CD4-positive, alpha-beta memory T cell (primary cell): ENCODE data around the gene MYO9A. TPM values are rescaled to one million over a fixed set of nuclear protein-coding genes. Genes with fewer than 3 reads are reported as not detected.

ENCODE experiments used
- CTCF ChIA-PET: fragments of 350-600 bp; sonication (Branson Sonifier 250); formaldehyde crosslinking; loops from one replicate; lab custom pipeline; 2021; ENCODE audit warnings: inconsistent platforms; ENCODE audit not compliant: partially characterized antibody; lab: Charles Lee
- POLR2A ChIA-PET: fragments of 350-600 bp; sonication (Branson Sonifier 250); formaldehyde crosslinking; loops from one replicate; lab custom pipeline; 2021; ENCODE audit not compliant: partially characterized antibody; lab: Charles Lee
- DNase-seq, 5 donors: peaks; one replicate each; pipeline versions ENCODE4 v3.0.0 to v3.0.0-alpha.2; 2020 to 2022; ENCODE audit warnings: mixed read lengths in 1 of 5
- H3K27ac ChIP-seq: one replicate; pipeline ENCODE4 v1.7.0; 2013; ENCODE audit warnings: low read depth, low read length
- H3K27me3 ChIP-seq: 2 replicates; pipeline ENCODE4 v1.7.0; 2013; ENCODE audit warnings: mild to moderate bottlenecking, low read length, moderate library complexity; ENCODE audit not compliant: insufficient read depth
- H3K36me3 ChIP-seq: 2 replicates; pipeline ENCODE4 v1.7.0; 2013; ENCODE audit warnings: mild to moderate bottlenecking, low read length, moderate library complexity; ENCODE audit not compliant: insufficient read depth
- H3K4me1 ChIP-seq: 2 replicates; pipeline ENCODE4 v1.7.0; 2013; ENCODE audit warnings: mild to moderate bottlenecking, low read length, moderate library complexity; ENCODE audit not compliant: insufficient read depth
- H3K4me3 ChIP-seq, 2 donors: one replicate each; pipeline ENCODE4 v1.7.0; 2013; ENCODE audit warnings: low read length in 2 of 2, mild to moderate bottlenecking in 1 of 2
- H3K9me3 ChIP-seq, 2 donors: one replicate each; pipeline ENCODE4 v1.7.0; 2013; ENCODE audit warnings: low read length in 2 of 2, control low read depth in 1 of 2; ENCODE audit not compliant: control insufficient read depth in 1 of 2
- H3K27ac Mint-ChIP-seq, 7 donors: one replicate each; pipeline ENCODE4 v1.8.0; 2020 to 2021; ENCODE audit warnings: mixed read lengths in 7 of 7, mild to moderate bottlenecking in 6 of 7, inconsistent platforms in 3 of 7, moderate library complexity in 3 of 7
- H3K27me3 Mint-ChIP-seq, 2 donors: one replicate each; pipeline ENCODE4 v1.8.0; 2020 to 2021; ENCODE audit warnings: mixed read lengths in 2 of 2
- H3K36me3 Mint-ChIP-seq, 2 donors: one replicate each; pipeline ENCODE4 v1.8.0; 2020 to 2021; ENCODE audit warnings: mixed read lengths in 2 of 2, inconsistent platforms in 1 of 2, mild to moderate bottlenecking in 1 of 2
- H3K4me1 Mint-ChIP-seq, 4 donors: one replicate each; pipeline ENCODE4 v1.8.0; 2020 to 2021; ENCODE audit warnings: mixed read lengths in 4 of 4, mild to moderate bottlenecking in 1 of 4
- H3K4me3 Mint-ChIP-seq, 8 donors: one replicate each; pipeline ENCODE4 v1.8.0; 2020 to 2021; ENCODE audit warnings: mixed read lengths in 8 of 8, mild to moderate bottlenecking in 7 of 8, moderate library complexity in 6 of 8, inconsistent platforms in 3 of 8
- H3K9me3 Mint-ChIP-seq, 8 donors: one replicate each; pipeline ENCODE4 v1.8.0; 2020 to 2021; ENCODE audit warnings: mixed read lengths in 8 of 8, mild to moderate bottlenecking in 5 of 8, inconsistent platforms in 3 of 8, moderate library complexity in 1 of 8
- intact Hi-C: fragments of 100-400 bp; cut with micrococcal nuclease; formaldehyde crosslinking; loops from one replicate; pipeline ENCODE4 v1.15.1; 2023
- polyA plus RNA-seq, 2 donors: library from polyadenylated mRNA; unstranded; fragments of 300-500 nt; fragmentation: Illumina TruSeq; gene quantifications; one replicate each; pipeline ENCODE4 v1.2.3, GENCODE V29; 2021
- total RNA-seq, 2 experiments: library from RNA; stranded (reverse); gene quantifications; one replicate each; pipeline ENCODE4 v1.2.3, GENCODE V29; 2021

The MYO9A gene
- total and polyA plus RNA-seq, 4 experiments from 2014 or later, result 7.8 to 44.0 (median 28.0) TPM

DNA sequence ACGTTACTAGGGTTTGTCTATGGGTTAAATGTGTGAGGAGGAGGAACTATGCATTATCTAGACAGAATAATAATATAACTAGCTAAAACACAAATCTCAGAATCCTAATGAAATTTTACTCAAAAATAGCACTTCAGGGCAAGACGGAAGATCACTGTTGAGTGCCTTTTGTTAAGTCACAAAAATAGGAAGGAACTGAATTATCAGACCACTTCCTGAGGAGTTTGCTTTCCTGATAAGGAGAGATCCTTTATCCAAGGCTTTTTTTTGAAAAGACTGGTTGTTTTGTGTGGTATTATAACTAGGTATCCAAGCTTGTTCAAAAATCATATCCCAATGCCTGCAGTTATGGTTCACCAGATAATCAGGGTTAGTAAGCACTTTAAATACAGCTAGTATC lies 273.0 kb downstream of the MYO9A start:
- no peaks in the 10 kb centered on the region for H3K27me3 Mint-ChIP-seq
- H3K27ac ChIP-seq, result no peak overlapping the region
- H3K4me1 ChIP-seq, result no peaks in the 10 kb centered on the region
- peaks cover 12% of the 10 kb centered on the region for H3K36me3 ChIP-seq
- ChIA-PET POLR2A (no interaction called here), CTCF (interaction anchor here (0.7 kb wide), 1 partner anchor 65 kb away, joined by 3 read pairs; no protein-coding TSS in a partner anchor)
- H3K4me3 Mint-ChIP-seq, result no peak overlapping the region
- intact Hi-C loops, result no loop called here
- peaks cover 49 to 51% of the 10 kb centered on the region in 2 donors for H3K36me3 Mint-ChIP-seq
- no peak overlapping the region for H3K27ac Mint-ChIP-seq
- H3K27me3 ChIP-seq, result no peaks in the 10 kb centered on the region
- no peak for DNase-seq
- H3K4me1 Mint-ChIP-seq, result peaks cover 0 to 1% (median 0%) of the 10 kb centered on the region in 4 donors
- H3K9me3 ChIP-seq, result no peaks in the 10 kb centered on the region
- H3K4me3 ChIP-seq, result no peak overlapping the region
- no peaks in the 10 kb centered on the region for H3K9me3 Mint-ChIP-seq

DNA sequence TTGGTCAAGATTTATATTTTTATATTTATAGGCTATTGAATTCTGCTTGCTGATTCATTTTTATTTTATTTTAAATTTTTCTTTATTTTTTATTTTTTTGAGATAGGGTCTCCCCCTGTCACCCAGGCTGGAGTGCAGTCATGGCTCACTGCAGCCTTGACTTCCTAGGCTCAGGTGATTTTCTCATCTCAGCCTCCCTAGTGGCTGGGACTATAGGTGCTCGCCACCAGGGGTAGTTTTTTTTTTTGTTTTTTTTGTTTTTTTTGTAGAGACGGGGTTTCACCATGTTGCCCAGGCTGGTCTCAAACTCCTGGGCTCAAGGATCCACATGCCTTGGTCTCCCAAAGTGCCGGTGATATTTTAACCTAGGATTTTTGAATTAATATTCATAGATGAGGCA lies 276.4 kb downstream of the MYO9A start:
- H3K27ac Mint-ChIP-seq, result no peak overlapping the region
- no peaks in the 10 kb centered on the region for H3K9me3 Mint-ChIP-seq
- H3K4me1 Mint-ChIP-seq, result peaks cover 0 to 7% (median 3%) of the 10 kb centered on the region in 4 donors
- Histone ChIP-seq H3K27ac (no peak overlapping the region), H3K27me3 (no peaks in the 10 kb centered on the region), H3K36me3 (no peaks in the 10 kb centered on the region), H3K4me3 (no peak overlapping the region), H3K4me1 (no peaks in the 10 kb centered on the region), H3K9me3 (no peaks in the 10 kb centered on the region)
- peaks cover 27 to 28% of the 10 kb centered on the region in 2 donors for H3K36me3 Mint-ChIP-seq
- ChIA-PET CTCF (no interaction called here), POLR2A (no interaction called here)
- no peak overlapping the region for H3K4me3 Mint-ChIP-seq
- no peak for DNase-seq
- H3K27me3 Mint-ChIP-seq, result no peaks in the 10 kb centered on the region
- intact Hi-C loops, result no loop called here

DNA sequence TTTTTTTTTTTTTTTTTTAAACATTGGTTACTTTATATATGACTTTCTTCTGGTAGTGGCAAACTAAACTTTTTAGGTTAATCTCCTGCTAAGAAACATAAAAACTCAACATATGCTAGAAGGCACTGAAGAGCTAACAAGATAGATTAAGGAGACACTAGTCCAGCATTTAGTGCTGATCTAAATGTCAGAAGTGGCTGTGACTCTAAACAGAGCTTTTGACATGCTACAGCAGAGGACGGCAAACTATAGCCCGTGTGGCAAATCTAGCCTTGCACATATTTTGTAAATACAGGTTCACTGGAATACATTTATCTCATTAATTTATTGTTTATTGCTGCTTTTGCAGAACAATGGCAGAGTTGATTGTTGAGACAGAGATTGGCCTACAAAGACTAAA lies 287.0 kb downstream of the MYO9A start:
- ChIA-PET POLR2A (no interaction called here), CTCF (no interaction called here)
- no peaks in the 10 kb centered on the region for H3K9me3 ChIP-seq
- no peaks in the 10 kb centered on the region for H3K4me1 ChIP-seq
- Mint-ChIP-seq H3K9me3 (peaks cover 0 to 4% (median under 1%) of the 10 kb centered on the region in 8 donors), H3K4me3 (no peak overlapping the region), H3K4me1 (no peaks in the 10 kb centered on the region), H3K27ac (no peak overlapping the region), H3K27me3 (no peaks in the 10 kb centered on the region), H3K36me3 (peaks cover 57 to 65% of the 10 kb centered on the region in 2 donors)
- no peak for DNase-seq
- no peak overlapping the region for H3K27ac ChIP-seq
- no peak overlapping the region for H3K4me3 ChIP-seq
- intact Hi-C loops, result no loop called here
- peaks cover 22% of the 10 kb centered on the region for H3K36me3 ChIP-seq
- no peaks in the 10 kb centered on the region for H3K27me3 ChIP-seq

DNA sequence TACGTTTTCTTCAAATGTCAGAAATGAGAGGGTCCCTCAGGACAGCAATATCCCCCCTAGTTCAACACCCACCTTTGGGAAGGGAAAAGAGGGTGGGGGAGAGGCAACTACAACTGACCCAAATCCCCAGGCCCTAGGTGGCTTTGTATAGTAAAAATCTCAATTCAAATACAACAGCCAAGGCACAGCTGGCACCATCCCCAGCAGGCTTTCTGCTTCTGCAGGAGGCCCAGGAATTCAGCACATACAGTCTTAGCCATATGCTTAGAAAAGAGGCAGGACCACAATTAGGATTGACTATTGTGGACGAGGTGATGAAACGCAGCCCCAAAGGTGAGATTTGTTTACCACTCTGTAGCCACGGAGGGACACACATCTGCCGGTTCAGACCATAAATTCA lies 291.8 kb downstream of the MYO9A start:
- Histone ChIP-seq H3K4me3 (no peak overlapping the region), H3K27ac (no peak overlapping the region), H3K9me3 (no peaks in the 10 kb centered on the region), H3K27me3 (no peaks in the 10 kb centered on the region), H3K36me3 (peaks cover 22% of the 10 kb centered on the region), H3K4me1 (no peaks in the 10 kb centered on the region)
- ChIA-PET CTCF (no interaction called here), POLR2A (no interaction called here)
- DNase-seq, result no peak
- H3K27me3 Mint-ChIP-seq, result no peaks in the 10 kb centered on the region
- intact Hi-C loops, result no loop called here
- H3K27ac Mint-ChIP-seq, result no peak overlapping the region
- H3K9me3 Mint-ChIP-seq, result peaks cover 8 to 45% (median 36%) of the 10 kb centered on the region in 8 donors
- no peak overlapping the region for H3K4me3 Mint-ChIP-seq
- no peaks in the 10 kb centered on the region for H3K4me1 Mint-ChIP-seq
- H3K36me3 Mint-ChIP-seq, result peaks cover 83 to 93% of the 10 kb centered on the region in 2 donors

DNA sequence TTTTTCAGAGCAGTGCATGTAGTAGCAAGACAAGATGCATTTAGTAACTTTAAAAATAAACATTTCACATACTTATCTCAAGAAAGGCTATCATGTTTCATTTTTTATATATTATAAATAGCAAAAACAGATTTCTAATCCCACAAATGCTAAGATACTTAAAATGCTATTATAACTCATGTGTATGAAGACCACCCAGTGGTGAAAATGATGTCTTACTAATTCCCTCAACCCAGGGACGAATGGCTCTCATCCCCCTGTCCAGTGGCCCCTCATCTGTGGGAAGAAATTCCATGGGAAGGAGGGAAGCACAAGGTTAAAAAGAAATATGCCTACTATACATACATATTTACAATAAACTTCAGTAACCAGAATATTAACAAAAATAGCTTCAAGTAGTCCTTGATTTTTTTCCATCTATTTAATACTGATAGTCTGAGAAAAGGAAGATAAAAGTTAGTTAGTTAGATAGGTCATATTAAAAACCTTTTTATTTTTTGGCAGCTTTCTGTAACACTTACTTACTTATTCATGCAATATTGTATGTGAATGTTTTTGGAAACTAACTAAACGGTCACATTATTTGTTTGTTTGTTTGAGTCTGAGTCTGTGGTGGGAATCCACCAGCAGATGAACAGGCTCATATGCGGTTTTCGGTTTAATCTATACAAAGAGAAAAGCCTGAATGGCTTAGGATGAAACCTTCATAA lies 292.8 kb downstream of the MYO9A start:
- CTCF ChIA-PET, result no interaction called here
- POLR2A ChIA-PET, result no interaction called here
- Mint-ChIP-seq H3K9me3 (peaks cover 8 to 53% (median 43%) of the 10 kb centered on the region in 8 donors), H3K36me3 (peaks cover 81 to 94% of the 10 kb centered on the region in 2 donors), H3K27ac (no peak overlapping the region), H3K27me3 (no peaks in the 10 kb centered on the region), H3K4me3 (no peak overlapping the region), H3K4me1 (no peaks in the 10 kb centered on the region)
- no peaks in the 10 kb centered on the region for H3K4me1 ChIP-seq
- DNase-seq, result no peak
- peaks cover 22% of the 10 kb centered on the region for H3K36me3 ChIP-seq
- peaks cover 0 to 7% of the 10 kb centered on the region in 2 donors for H3K9me3 ChIP-seq
- no peaks in the 10 kb centered on the region for H3K27me3 ChIP-seq
- no peak overlapping the region for H3K4me3 ChIP-seq
- intact Hi-C loops, result no loop called here
- no peak overlapping the region for H3K27ac ChIP-seq

DNA sequence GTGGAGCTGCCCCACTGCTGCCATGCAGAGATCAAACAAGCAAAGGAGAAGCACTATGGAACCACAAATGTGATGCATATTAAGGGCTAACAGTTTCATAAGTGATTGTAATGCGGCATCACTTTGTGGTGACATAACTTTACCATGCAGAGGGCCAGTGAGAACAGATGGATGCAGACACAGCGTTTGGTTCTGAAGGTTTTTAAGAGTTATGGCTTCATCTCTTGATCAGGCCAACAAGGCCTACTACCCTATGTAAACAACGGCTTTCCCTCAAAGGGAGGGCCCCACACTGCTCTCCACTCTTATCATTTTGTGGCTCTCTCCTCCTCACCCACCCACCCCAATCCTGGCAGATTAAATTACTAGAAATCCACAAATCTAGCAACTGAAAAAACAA lies 294.1 kb downstream of the MYO9A start:
- no peak for DNase-seq
- Histone ChIP-seq H3K27ac (no peak overlapping the region), H3K27me3 (no peaks in the 10 kb centered on the region), H3K36me3 (peaks cover 19% of the 10 kb centered on the region), H3K4me1 (no peaks in the 10 kb centered on the region), H3K4me3 (no peak overlapping the region), H3K9me3 (peaks cover 0 to 13% of the 10 kb centered on the region in 2 donors)
- Mint-ChIP-seq H3K4me1 (no peaks in the 10 kb centered on the region), H3K27ac (peak overlapping the region in 1 of 7 donors; percentile 59), H3K9me3 (peaks cover 8 to 64% (median 52%) of the 10 kb centered on the region in 8 donors), H3K4me3 (no peak overlapping the region), H3K36me3 (peaks cover 70 to 83% of the 10 kb centered on the region in 2 donors), H3K27me3 (no peaks in the 10 kb centered on the region)
- intact Hi-C loops, result no loop called here
- ChIA-PET POLR2A (no interaction called here), CTCF (no interaction called here)

DNA sequence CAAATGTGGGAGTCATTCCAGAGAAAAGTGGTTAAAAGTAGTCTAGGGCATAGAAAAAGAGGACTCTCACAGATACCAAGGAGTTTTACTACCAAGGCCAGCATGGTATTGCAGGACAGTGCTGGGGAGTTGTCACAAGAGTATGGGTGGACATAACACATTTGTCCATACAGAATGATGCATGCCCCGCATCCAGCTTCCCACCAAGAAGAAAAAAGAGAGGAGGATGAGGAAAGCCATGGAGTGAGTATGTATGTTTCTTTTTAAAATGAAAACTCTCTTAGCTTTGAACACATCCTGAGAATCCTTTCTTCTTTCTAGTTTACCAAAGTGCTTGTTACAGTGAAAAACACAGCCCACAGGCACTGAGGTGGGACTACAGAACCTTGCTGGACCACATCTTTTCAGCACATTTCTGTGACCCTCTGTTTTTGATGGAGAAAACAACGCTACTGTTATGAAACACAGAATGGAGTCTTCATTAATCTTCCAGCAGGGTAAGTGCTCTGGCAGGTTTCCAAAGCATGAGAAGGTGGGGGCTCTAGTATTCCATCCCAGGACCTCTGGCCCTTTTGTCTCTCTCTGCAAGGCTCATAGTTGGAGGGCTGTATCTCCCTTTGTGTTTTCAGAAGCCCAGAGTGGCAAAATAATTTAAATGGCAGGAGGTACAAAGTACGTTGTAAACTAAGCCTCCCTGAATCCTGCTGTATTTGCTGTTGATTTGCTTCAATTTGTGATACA lies 294.9 kb downstream of the MYO9A start:
- no peaks in the 10 kb centered on the region for H3K4me1 ChIP-seq
- H3K36me3 ChIP-seq, result peaks cover 19% of the 10 kb centered on the region
- Mint-ChIP-seq H3K36me3 (peaks cover 63 to 76% of the 10 kb centered on the region in 2 donors), H3K4me1 (no peaks in the 10 kb centered on the region), H3K9me3 (peaks cover 8 to 71% (median 56%) of the 10 kb centered on the region in 8 donors), H3K27ac (no peak overlapping the region), H3K27me3 (no peaks in the 10 kb centered on the region), H3K4me3 (no peak overlapping the region)
- ChIA-PET POLR2A (no interaction called here), CTCF (no interaction called here)
- no peak overlapping the region for H3K4me3 ChIP-seq
- peaks cover 0 to 13% of the 10 kb centered on the region in 2 donors for H3K9me3 ChIP-seq
- no peak overlapping the region for H3K27ac ChIP-seq
- intact Hi-C loops, result no loop called here
- no peaks in the 10 kb centered on the region for H3K27me3 ChIP-seq
- DNase-seq, result no peak
